ENCODE results near the gene FECH. TPM values are rescaled to one million over a fixed set of nuclear protein-coding genes. Genes with fewer than 3 reads are reported as not detected.

The FECH gene
- polyA plus RNA-seq, 2 of the 4 experiments (the other 2 are of a cell fraction): 41.3 to 71.2 TPM

GRCh38 chr18:57630002-57630753 lies 43.7 kb upstream of the FECH start (continued):
- TF ChIP-seq HMGXB4 (CRISPR knock-in tag; IDR thresholded peaks at IDR 0.05; ENCODE audit: borderline replicate concordance): no peak
- no peak for TF ChIP-seq ESRRA (IDR thresholded peaks at IDR 0.05; ENCODE audit: borderline replicate concordance, low read length)
- TF ChIP-seq SREBF2 (IDR thresholded peaks at IDR 0.05): no peak

GRCh38 chr18:57629422-57629821 lies 42.9 kb upstream of the FECH start:
- 92% methylated on average over 9 of the region's 9 CpGs for WGBS (ENCODE audit: missing lambda C conversion rate)
- ChIA-PET POLR2A (no interaction called here), CTCF (interaction anchor here (0.6 to 2.1 kb wide), 17 partner anchors 8 to 552 kb away, joined by 3 to 10 read pairs (median 4); partner anchors contain the start of genes NARS1 and NEDD4L)
- DNase-seq (ENCODE audit: low read depth in 1 of 2, low spot score in 1 of 2) (no peak), FAIRE-seq (no peak), ATAC-seq (no peak)
- no peaks in the 10 kb centered on the region for H3K9me3 ChIP-seq
- H3K27ac ChIP-seq: peak overlapping the region; percentile 92 to 94
- peak overlapping the region; percentile 73 for H3K4me3 ChIP-seq
- peaks cover 8% of the 10 kb centered on the region; the same call in 2 of the 3 replicates for H3K4me1 ChIP-seq
- TF ChIP-seq MYC (IDR thresholded peaks at IDR 0.05; ENCODE audit: borderline replicate concordance, low read length): no peak
- TF ChIP-seq POLR2A (IDR thresholded peaks at IDR 0.05; ENCODE audit: low read length): no peak
- TF ChIP-seq HOXB13 (CRISPR knock-in tag; IDR thresholded peaks at IDR 0.05; ENCODE audit: low read depth): no peak
- TF ChIP-seq HEYL (CRISPR knock-in tag; IDR thresholded peaks at IDR 0.05): no peak
- no peak for TF ChIP-seq RNF2 (IDR thresholded peaks at IDR 0.05; ENCODE audit: borderline replicate concordance, low read depth)
- no peak for TF ChIP-seq GATA3 (IDR thresholded peaks at IDR 0.05; ENCODE audit: borderline replicate concordance)
- no peak for TF ChIP-seq CTCF (IDR thresholded peaks at IDR 0.05)
- H3K4me2 ChIP-seq: peak overlapping the region; percentile 97

GRCh38 chr18:57627488-57627887 lies 41.0 kb upstream of the FECH start:
- Histone ChIP-seq H3K4me1 (peaks cover 8% of the 10 kb centered on the region; the same call in 2 of the 3 replicates), H3K27ac (no peak overlapping the region), H3K9me3 (no peaks in the 10 kb centered on the region), H3K4me2 (no peak overlapping the region), H3K4me3 (no peak overlapping the region)
- ChIA-PET POLR2A (no interaction called here), CTCF (interaction anchor here (1.1 kb wide), 1 partner anchor 416 kb away, joined by 3 read pairs; the partner anchor contains the start of gene NEDD4L)
- TF ChIP-seq KDM5A (IDR thresholded peaks at IDR 0.05): no peak
- no peak for TF ChIP-seq RAD21 (conservative IDR thresholded peaks at IDR 0.05 in 1 of 2, IDR thresholded peaks at IDR 0.05 in 1 of 2)
- no peak for TF ChIP-seq ZC3H11A (IDR thresholded peaks at IDR 0.05)
- no peak for TF ChIP-seq SREBF2 (IDR thresholded peaks at IDR 0.05)
- TF ChIP-seq HDAC2 (IDR thresholded peaks at IDR 0.05): no peak
- no peak for TF ChIP-seq ZFP36 (IDR thresholded peaks at IDR 0.05; ENCODE audit: borderline replicate concordance, partially characterized antibody)
- no peak for TF ChIP-seq EP300 (IDR thresholded peaks at IDR 0.05)
- TF ChIP-seq HEYL (CRISPR knock-in tag; IDR thresholded peaks at IDR 0.05): no peak
- no peak for TF ChIP-seq ESRRA (IDR thresholded peaks at IDR 0.05; ENCODE audit: borderline replicate concordance, low read length)
- no peak for TF ChIP-seq ELK1 (IDR thresholded peaks at IDR 0.05; ENCODE audit: low read depth, low read length)
- TF ChIP-seq MYC (IDR thresholded peaks at IDR 0.05; ENCODE audit: borderline replicate concordance, low read length): no peak
- no peak for TF ChIP-seq RFX5 (IDR thresholded peaks at IDR 0.05)
- TF ChIP-seq KDM1A (IDR thresholded peaks at IDR 0.05; ENCODE audit: low read depth): no peak
- no peak for TF ChIP-seq POLR2AphosphoS2 (conservative IDR thresholded peaks at IDR 0.05; ENCODE audit: low read length)
- no peak for TF ChIP-seq BCL3 (IDR thresholded peaks at IDR 0.05)
- TF ChIP-seq MAFK (IDR thresholded peaks at IDR 0.05; ENCODE audit: partially characterized antibody): no peak
- FAIRE-seq: no peak
- 81% methylated on average over 5 of the region's 5 CpGs for WGBS (ENCODE audit: missing lambda C conversion rate)
- no peak for DNase-seq (ENCODE audit: low read depth in 1 of 2, low spot score in 1 of 2)
- no peak for ATAC-seq

All from A549 (cell line).